Measurements from ENCODE around the gene GNG8. TPM values are rescaled to one million over a fixed set of nuclear protein-coding genes. Genes with fewer than 3 reads are reported as not detected.
A peak's percentile ranks its signal among the peaks of the same experiment; 100 is the strongest.

GNG8 gene
- total RNA-seq, 1 experiment from 2014 or later = not detected

GRCh38 chr19:46640656-46641055 is 4.7 kb upstream of the GNG8 start:
- Histone ChIP-seq H2BK12ac (ENCODE audit: insufficient read length, low read depth, low read length) (no peak overlapping the region), H2AK5ac (ENCODE audit: insufficient read length, low read length) (no peak overlapping the region), H4K8ac (replicated peaks; ENCODE audit: insufficient read length, low read depth, low read length) (no peak overlapping the region), H3K9ac (ENCODE audit: extremely low read depth, insufficient read length, low read length) (no peak overlapping the region), H3K79me2 (ENCODE audit: insufficient read depth, low read length) (no peaks in the 10 kb centered on the region), H2AFZ (ENCODE audit: low read length) (no peak overlapping the region), H3K27ac (ENCODE audit: insufficient read length, low read depth, low read length) (no peak overlapping the region), H3K18ac (ENCODE audit: insufficient read length, low read depth, low read length) (no peak overlapping the region), H3K23ac (ENCODE audit: insufficient read length, low read depth, low read length) (no peak overlapping the region), H3K9me3 (ENCODE audit: control insufficient read depth, low read depth, low read length) (no peaks in the 10 kb centered on the region), H2BK120ac (ENCODE audit: low read depth, low read length, poor library complexity, severe bottlenecking) (no peak overlapping the region), H3K4ac (ENCODE audit: low read depth, low read length) (no peak overlapping the region), H4K20me1 (ENCODE audit: control insufficient read depth, insufficient read depth, insufficient read length) (no peaks in the 10 kb centered on the region), H2BK5ac (ENCODE audit: insufficient read length, low read length) (no peak overlapping the region), H3K4me2 (ENCODE audit: insufficient read depth, insufficient read length, low read length) (no peak overlapping the region), H3K79me1 (ENCODE audit: insufficient read depth, low read depth, low read length, poor library complexity, severe bottlenecking) (no peaks in the 10 kb centered on the region), H3K4me1 (ENCODE audit: insufficient read depth, low read length) (no peaks in the 10 kb centered on the region), H3K14ac (ENCODE audit: insufficient read depth, low read length) (no peak overlapping the region), H3T11ph (ENCODE audit: low read length) (no peak overlapping the region), H3K56ac (ENCODE audit: insufficient read length, low read depth, low read length) (no peak overlapping the region), H2BK20ac (ENCODE audit: low read depth, low read length, poor library complexity, severe bottlenecking) (no peak overlapping the region), H2BK15ac (ENCODE audit: low read depth, low read length) (no peak overlapping the region), H4K91ac (ENCODE audit: insufficient read length, low read depth, low read length) (no peak overlapping the region), H3K23me2 (ENCODE audit: insufficient read length, low read depth, low read length, poor library complexity, severe bottlenecking) (peaks cover 10% of the 10 kb centered on the region), H4K5ac (ENCODE audit: insufficient read length, low read depth, low read length) (no peak overlapping the region), H3K27me3 (ENCODE audit: insufficient read depth, low read length) (peaks cover 13% of the 10 kb centered on the region; the same call in 1 of the 2 replicates)
- no peaks in the 10 kb centered on the region for H3K9me3 Mint-ChIP-seq
- no CpG with 5 or more reads among the region's 2 CpGs for WGBS (ENCODE audit: extremely low coverage, insufficient read length, low lambda C conversion rate)
- no peaks in the 10 kb centered on the region for H3K36me3 Mint-ChIP-seq (ENCODE audit: insufficient read depth in 1 of 3, low read depth in 3 of 3)
- TF ChIP-seq CTCF (conservative IDR thresholded peaks at IDR 0.05) = no peak
- H3K4me1 Mint-ChIP-seq = peaks cover 2 to 14% of the 10 kb centered on the region in 2 experiments
- H3K27me3 Mint-ChIP-seq (ENCODE audit: low read depth) = peaks cover 57% of the 10 kb centered on the region
- DNase-seq = no peak
- no peak overlapping the region for H3K27ac Mint-ChIP-seq
- H3K4me3 Mint-ChIP-seq = peak overlapping the region in 1 of 2 experiments; percentile 35; a peak in 2 of 5 replicates
